GM21786 (cell line): ENCODE results near the gene SOCS3.

Experiments used
- ATAC-seq: cut with Tn5 transposase; IDR thresholded peaks from one replicate; pipeline ENCODE4 v1.9.1; 2021; ENCODE audit not compliant: unreplicated experiment

SOCS3 gene, protein sequence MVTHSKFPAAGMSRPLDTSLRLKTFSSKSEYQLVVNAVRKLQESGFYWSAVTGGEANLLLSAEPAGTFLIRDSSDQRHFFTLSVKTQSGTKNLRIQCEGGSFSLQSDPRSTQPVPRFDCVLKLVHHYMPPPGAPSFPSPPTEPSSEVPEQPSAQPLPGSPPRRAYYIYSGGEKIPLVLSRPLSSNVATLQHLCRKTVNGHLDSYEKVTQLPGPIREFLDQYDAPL

DNA sequence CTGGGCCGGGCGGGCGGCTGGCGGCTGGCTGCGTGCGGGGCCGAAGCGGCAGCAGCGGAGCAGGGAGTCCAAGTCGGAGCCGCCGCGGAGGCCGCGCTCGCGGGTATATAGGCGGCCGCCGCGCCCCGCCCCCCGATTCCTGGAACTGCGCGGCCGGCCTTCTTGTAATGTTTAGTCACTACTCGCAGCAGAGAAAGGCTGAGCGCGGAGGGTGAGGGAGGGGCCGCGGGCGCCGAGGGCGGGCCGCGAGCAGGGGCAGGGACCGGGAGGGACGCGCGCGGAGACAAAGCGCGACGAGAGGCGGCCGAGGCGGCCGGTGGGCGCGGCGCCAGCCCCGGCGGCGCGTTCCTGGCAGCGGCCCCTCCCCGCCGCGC is at the start of gene SOCS3:
SOCS3 (minus strand) TSS at position 81 of the 374 bp plus-strand sequence. CDS start 982 bp downstream, outside the sequence.
- ATAC-seq: peak; percentile 26

- ATAC-seq: no peak
Observed at GRCh38 chr17:78409191-78409928, 49.5 kb upstream of the SOCS3 start.

GRCh38 chr17:78408476-78409050 is 48.7 kb upstream of the SOCS3 start:
- no peak for ATAC-seq

GRCh38 chr17:78407387-78408000 is 47.6 kb upstream of the SOCS3 start:
- ATAC-seq: no peak

DNA sequence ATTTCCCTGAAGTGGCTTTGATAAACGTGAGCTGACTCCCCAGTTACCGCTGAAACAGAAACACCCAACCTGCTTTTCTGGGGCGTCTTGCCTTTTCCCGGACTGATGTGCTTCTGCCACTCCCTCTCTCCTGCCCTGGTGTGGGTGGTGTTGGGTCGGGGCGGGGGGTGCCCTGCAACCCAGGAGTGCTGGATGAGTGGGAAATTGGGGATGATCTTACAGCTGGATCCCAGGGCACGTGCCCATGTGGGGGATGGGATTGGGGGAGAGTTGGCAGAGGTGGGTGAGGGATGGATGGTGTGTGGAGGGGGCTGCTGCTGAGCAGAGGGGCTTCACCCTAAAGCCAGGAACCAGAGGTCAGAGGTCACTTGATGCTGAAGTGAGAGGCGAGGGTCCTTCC is 47.0 kb upstream of the SOCS3 start:
- ATAC-seq: no peak

DNA sequence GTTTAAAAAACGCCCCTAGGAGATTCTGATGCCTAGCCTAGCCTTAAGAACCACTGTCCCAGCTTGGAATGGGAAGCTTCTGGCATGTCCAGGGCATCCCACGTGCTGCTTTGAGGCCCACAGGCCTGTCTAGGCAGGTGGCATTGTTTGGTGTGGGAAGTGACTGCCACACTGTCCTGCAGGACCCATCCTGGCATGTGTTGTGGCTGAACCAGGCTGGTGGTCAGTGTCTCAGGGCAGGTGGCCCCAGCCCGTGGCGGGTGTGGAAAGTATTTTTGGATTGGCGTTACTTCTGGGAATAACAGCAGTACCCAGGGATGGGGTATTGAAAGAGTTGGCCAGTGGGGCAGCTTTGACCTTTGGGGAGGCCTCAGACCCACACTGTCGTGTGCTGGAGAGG is 46.5 kb upstream of the SOCS3 start:
- no peak for ATAC-seq

DNA sequence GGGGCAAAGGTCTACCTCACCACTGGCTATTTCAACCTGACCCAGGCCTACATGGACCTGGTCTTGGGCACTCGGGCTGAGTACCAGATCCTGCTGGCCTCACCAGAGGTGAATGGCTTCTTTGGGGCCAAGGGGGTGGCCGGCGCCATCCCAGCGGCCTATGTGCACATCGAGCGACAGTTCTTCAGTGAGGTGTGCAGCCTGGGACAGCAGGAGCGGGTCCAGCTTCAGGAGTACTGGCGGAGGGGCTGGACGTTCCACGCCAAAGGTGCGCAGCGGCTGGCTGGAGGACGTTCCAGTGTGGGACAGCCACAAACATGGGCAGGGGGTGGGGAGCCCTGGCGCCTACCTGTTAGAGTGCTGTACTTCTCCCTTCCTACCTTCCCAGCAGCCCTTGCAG is 43.9 kb upstream of the SOCS3 start:
- ATAC-seq: no peak

DNA sequence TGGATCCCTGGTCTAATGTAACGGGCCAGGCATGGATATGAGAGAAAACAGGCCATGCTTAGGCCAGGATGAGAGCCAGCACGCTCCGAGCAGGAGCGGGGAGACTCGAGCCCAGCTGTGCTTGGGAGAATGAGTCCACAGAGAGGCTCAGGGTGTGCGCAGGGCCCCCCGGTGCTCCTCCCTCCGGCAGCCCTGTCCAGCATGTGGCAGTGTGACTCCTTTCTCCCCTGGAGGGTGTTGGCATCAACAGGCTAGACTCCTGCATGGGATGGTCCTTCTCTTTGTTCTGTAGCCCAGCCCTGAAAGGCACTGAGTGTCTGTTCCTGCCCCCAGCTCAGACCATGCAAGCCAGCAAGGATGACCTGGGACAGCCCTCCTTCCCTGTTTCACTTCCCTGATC is 42.0 kb upstream of the SOCS3 start:
- ATAC-seq: no peak

GRCh38 chr17:78401246-78401645 is 41.4 kb upstream of the SOCS3 start:
- ATAC-seq: no peak

- ATAC-seq: no peak
Observed at GRCh38 chr17:78400581-78401240, 40.8 kb upstream of the SOCS3 start.

GRCh38 chr17:78399693-78400144 is 39.8 kb upstream of the SOCS3 start:
- no peak for ATAC-seq

DNA sequence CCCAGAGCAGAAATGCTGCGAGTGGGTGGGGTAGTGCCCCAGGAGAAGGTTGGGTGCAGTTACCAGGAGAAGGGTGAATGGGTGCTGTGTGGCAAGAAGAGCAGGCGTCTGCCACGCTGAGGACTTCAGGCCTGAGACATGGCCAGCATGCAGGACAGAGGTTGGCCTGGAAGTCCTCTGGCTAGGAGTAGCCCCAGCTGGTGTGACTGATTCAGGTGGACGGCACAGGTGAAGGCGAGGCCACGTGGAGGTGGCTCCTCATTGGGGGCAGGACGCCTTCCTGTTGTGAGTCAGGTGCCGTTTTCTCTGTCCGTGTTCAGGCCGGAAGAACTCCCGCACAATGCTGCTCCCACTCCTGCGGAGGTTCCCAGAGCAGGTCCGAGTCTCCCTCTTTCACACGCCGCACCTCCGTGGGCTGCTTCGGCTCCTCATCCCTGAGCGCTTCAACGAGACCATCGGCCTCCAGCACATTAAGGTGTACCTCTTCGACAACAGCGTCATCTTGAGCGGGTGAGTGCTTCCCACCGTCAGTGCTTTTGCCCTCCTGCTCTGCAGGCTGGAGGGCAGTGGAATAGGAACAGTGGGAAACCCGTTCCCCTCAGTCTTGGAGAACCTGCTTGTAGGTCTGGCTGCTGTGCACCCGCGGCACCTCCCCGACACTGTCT is 39.3 kb upstream of the SOCS3 start:
- ATAC-seq: no peak

GRCh38 chr17:78398390-78398789 is 38.5 kb upstream of the SOCS3 start:
- ATAC-seq: no peak

- ATAC-seq: no peak
Observed at GRCh38 chr17:78397681-78398101, 37.8 kb upstream of the SOCS3 start.

GRCh38 chr17:78396441-78397337 is 36.8 kb upstream of the SOCS3 start:
- ATAC-seq: no peak

DNA sequence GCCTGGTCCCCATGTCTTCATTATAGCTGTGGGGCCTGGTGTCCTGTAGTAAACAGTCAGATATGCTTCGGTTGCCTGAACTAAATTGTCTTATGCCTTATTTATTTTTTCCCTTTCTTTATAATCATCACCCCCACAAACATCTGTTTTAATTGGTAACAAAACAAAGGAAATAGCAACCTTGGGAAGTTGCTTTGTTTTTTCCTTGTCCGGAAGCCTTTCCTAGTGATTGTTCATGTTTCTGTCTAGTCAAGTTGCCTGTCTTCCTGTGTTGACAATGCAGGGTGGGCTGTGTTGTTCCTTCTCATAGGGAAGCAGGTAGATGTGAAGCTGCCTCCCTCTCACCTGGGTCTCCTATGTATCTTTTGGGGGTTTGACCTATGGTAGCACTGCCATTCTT is 35.3 kb upstream of the SOCS3 start:
- ATAC-seq: no peak

DNA sequence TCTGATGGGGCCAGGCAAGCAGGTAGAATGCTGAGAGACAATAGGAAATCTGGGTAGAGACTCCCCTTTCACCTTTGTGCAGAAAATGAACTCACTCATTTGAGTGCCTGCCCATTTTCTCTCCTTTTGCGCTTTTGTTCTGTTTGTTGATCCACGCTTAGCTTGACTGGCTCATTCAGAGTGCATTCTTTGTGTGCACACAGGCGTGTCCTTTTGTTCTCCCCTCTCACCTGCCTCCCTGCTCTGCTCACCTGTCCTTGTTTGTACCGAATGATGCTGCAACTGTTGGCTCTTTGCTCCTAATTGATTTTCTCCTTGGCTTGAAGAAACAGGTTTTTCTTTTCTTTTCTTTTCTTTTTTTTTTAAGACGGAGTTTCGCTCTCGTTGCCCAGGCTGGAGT is 34.3 kb upstream of the SOCS3 start:
- ATAC-seq: no peak

GRCh38 chr17:78393575-78393974 is 33.7 kb upstream of the SOCS3 start:
- no peak for ATAC-seq

DNA sequence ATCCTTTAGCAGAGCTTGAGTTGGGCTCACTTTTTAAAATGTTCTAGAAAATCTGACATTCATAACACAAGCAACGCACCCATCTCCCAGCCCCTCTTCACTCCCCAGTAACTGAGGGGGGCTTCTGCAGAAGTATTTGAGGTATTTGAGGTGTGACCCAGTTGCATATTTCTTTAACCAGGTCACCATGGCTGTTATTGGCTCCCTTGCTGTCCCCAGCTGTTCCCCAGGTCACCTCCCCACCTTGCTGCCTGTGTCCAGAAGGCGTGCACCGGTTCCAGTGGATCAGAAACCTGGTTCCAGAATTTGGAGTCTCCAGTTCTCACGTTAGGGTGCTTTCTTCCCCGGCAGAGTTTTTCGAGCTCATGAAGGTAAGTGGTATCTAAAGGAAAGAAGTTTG is 32.4 kb upstream of the SOCS3 start:
- no peak for ATAC-seq

DNA sequence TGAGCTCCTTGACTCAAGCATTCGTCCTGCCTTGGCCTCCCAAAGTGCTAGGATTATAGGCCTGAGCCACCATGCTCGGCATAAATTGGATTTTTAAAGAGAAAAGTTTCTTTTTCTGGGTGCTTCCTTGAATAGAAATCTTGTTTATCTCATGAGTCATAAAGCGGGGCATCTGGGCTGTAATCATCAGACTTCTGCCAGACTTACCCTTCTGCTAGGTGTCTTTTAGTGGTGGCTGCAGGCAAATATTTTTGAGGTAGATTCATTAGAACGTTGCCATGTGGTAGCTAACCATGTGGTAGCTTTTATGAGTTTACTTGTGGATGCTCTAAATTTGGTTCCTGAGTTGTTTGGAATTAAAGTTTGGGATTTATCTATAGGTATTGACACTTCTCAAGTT is 32.0 kb upstream of the SOCS3 start:
- no peak for ATAC-seq
